ENCODE results near the gene NUP50. TPM values are rescaled to one million over a fixed set of nuclear protein-coding genes. Genes with fewer than 3 reads are reported as not detected.
A peak's percentile ranks its signal among the peaks of the same experiment; 100 is the strongest.

The NUP50 gene
- total and polyA plus RNA-seq, 2 donors (not counting 1 experiment from before 2014, with no cell fraction given) = 17.4 to 29.2 TPM

GRCh38 chr22:45216133-45217003, 52.6 kb downstream of the NUP50 start:
- DNase-seq (ENCODE audit: low read depth in 2 of 2) = peak; percentile 29 to 91
- peak overlapping the region; percentile 88 for H3K4me2 ChIP-seq (ENCODE audit: extremely low read depth, insufficient read depth, low read length)
- peak overlapping the region; percentile 56 for H3K27ac ChIP-seq (ENCODE audit: insufficient read depth, low read length)
- no peak overlapping the region for H3K9ac ChIP-seq (ENCODE audit: insufficient read depth, low read length)
- H3K36me3 ChIP-seq (ENCODE audit: control insufficient read depth, insufficient read depth, low read length) = no peaks in the 10 kb centered on the region
- H3K9me3 ChIP-seq (ENCODE audit: control insufficient read depth, insufficient read depth, low read depth, low read length) = no peaks in the 10 kb centered on the region
- no peaks in the 10 kb centered on the region for H3K27me3 ChIP-seq (ENCODE audit: control insufficient read depth, insufficient read depth, low read length)
- H2AFZ ChIP-seq (ENCODE audit: low read length) = no peak overlapping the region
- H4K20me1 ChIP-seq (ENCODE audit: control insufficient read depth, extremely low read depth, insufficient read depth, low read length) = peaks cover 4% of the 10 kb centered on the region
- H3K79me2 ChIP-seq (ENCODE audit: control insufficient read depth, insufficient read depth, low read length) = no peaks in the 10 kb centered on the region
- H3K4me1 ChIP-seq (ENCODE audit: control insufficient read depth, extremely low read depth, insufficient read depth, low read length) = peaks cover 21% of the 10 kb centered on the region
- peak overlapping the region; percentile 10 to 28 (median 20) for H3K4me3 ChIP-seq (replicated peaks in 1 of 4; ENCODE audit: control extremely low read depth in 1 of 4, insufficient read depth in 1 of 4, low read depth in 3 of 4, low read length in 4 of 4)
- no peak for TF ChIP-seq EZH2 (IDR thresholded peaks at IDR 0.05; ENCODE audit: low read length, missing control alignments)
- TF ChIP-seq CTCF (conservative IDR thresholded peaks at IDR 0.05 in 1 of 2, IDR thresholded peaks at IDR 0.05 in 1 of 2; ENCODE audit: low read depth in 1 of 2, low read length in 2 of 2) = no peak

GRCh38 chr22:45217345-45217744, 53.6 kb downstream of the NUP50 start:
- Histone ChIP-seq H3K9ac (ENCODE audit: insufficient read depth, low read length) (no peak overlapping the region), H2AFZ (ENCODE audit: low read length) (no peak overlapping the region), H3K36me3 (ENCODE audit: control insufficient read depth, insufficient read depth, low read length) (no peaks in the 10 kb centered on the region), H3K9me3 (ENCODE audit: control insufficient read depth, insufficient read depth, low read depth, low read length) (no peaks in the 10 kb centered on the region), H3K79me2 (ENCODE audit: control insufficient read depth, insufficient read depth, low read length) (no peaks in the 10 kb centered on the region), H4K20me1 (ENCODE audit: control insufficient read depth, extremely low read depth, insufficient read depth, low read length) (peaks cover 4% of the 10 kb centered on the region), H3K4me3 (replicated peaks in 1 of 4; ENCODE audit: control extremely low read depth in 1 of 4, insufficient read depth in 1 of 4, low read depth in 3 of 4, low read length in 4 of 4) (no peak overlapping the region), H3K4me2 (ENCODE audit: extremely low read depth, insufficient read depth, low read length) (no peak overlapping the region), H3K4me1 (ENCODE audit: control insufficient read depth, extremely low read depth, insufficient read depth, low read length) (peaks cover 16% of the 10 kb centered on the region), H3K27ac (ENCODE audit: insufficient read depth, low read length) (no peak overlapping the region), H3K27me3 (ENCODE audit: control insufficient read depth, insufficient read depth, low read length) (no peaks in the 10 kb centered on the region)
- no peak for DNase-seq (ENCODE audit: low read depth in 2 of 2)
- TF ChIP-seq CTCF (conservative IDR thresholded peaks at IDR 0.05 in 1 of 2, IDR thresholded peaks at IDR 0.05 in 1 of 2; ENCODE audit: low read depth in 1 of 2, low read length in 2 of 2) = no peak
- no peak for TF ChIP-seq EZH2 (IDR thresholded peaks at IDR 0.05; ENCODE audit: low read length, missing control alignments)

- Histone ChIP-seq H4K20me1 (ENCODE audit: control insufficient read depth, extremely low read depth, insufficient read depth, low read length) (peaks cover 4% of the 10 kb centered on the region), H3K4me2 (ENCODE audit: extremely low read depth, insufficient read depth, low read length) (no peak overlapping the region), H2AFZ (ENCODE audit: low read length) (no peak overlapping the region), H3K9ac (ENCODE audit: insufficient read depth, low read length) (no peak overlapping the region), H3K4me1 (ENCODE audit: control insufficient read depth, extremely low read depth, insufficient read depth, low read length) (peaks cover 15% of the 10 kb centered on the region), H3K27ac (ENCODE audit: insufficient read depth, low read length) (no peak overlapping the region), H3K4me3 (replicated peaks in 1 of 4; ENCODE audit: control extremely low read depth in 1 of 4, insufficient read depth in 1 of 4, low read depth in 3 of 4, low read length in 4 of 4) (no peak overlapping the region), H3K27me3 (ENCODE audit: control insufficient read depth, insufficient read depth, low read length) (no peaks in the 10 kb centered on the region), H3K9me3 (ENCODE audit: control insufficient read depth, insufficient read depth, low read depth, low read length) (no peaks in the 10 kb centered on the region), H3K79me2 (ENCODE audit: control insufficient read depth, insufficient read depth, low read length) (no peaks in the 10 kb centered on the region), H3K36me3 (ENCODE audit: control insufficient read depth, insufficient read depth, low read length) (no peaks in the 10 kb centered on the region)
- DNase-seq (ENCODE audit: low read depth in 2 of 2) = no peak
- TF ChIP-seq EZH2 (IDR thresholded peaks at IDR 0.05; ENCODE audit: low read length, missing control alignments) (no peak), CTCF (conservative IDR thresholded peaks at IDR 0.05 in 1 of 2, IDR thresholded peaks at IDR 0.05 in 1 of 2; ENCODE audit: low read depth in 1 of 2, low read length in 2 of 2) (no peak)
Measured at GRCh38 chr22:45217806-45218205, 54.1 kb downstream of the NUP50 start.

Data from fibroblast of lung (primary cell).